Ramos (cell line): ENCODE data around the gene DNAH1.

Experiments used
- in situ Hi-C: fragments of 300-500 bp; cut with MboI; formaldehyde crosslinking; loops from one replicate; pipeline ENCODE4 v1.14.3; 2022; ENCODE audit warnings: low sequenced_read_pairs; ENCODE audit not compliant: unreplicated experiment

Gene DNAH1

DNA sequence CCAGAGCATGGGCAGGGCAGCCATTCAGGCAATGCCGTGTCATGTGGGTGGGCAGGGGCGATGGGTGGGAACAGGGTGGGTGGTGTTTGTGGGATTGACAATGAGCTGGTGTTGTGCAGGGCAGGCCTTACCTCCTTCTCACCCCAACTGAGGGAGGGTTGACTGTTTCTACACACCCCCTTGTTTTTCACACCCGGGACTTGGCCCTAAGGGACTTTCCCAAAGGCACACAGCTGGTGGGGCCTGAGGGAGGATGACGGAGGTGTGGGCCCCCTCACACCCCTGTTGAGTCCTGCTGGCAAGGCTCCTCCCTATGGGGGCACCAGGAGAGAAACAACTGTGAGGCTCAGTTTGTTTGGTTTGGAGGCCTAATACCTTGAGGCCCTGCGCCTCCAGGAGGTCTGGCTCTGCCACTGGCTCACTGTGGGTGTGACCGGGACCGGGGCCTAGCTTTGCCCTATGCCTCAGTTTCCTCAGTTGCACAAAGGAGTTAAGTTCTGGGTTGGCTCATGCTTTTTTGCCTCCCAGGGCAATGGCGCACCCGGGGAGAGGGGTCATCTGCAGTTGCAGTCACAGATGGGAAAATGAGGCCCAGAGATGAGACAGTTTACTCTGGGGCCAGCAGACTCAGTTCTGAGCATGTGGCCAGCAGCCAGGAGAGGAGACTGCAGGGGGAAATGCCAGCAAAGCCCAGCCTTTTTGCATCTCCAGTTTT is 5.1 kb upstream of the DNAH1 start:
- in situ Hi-C loops: no loop called here

DNA sequence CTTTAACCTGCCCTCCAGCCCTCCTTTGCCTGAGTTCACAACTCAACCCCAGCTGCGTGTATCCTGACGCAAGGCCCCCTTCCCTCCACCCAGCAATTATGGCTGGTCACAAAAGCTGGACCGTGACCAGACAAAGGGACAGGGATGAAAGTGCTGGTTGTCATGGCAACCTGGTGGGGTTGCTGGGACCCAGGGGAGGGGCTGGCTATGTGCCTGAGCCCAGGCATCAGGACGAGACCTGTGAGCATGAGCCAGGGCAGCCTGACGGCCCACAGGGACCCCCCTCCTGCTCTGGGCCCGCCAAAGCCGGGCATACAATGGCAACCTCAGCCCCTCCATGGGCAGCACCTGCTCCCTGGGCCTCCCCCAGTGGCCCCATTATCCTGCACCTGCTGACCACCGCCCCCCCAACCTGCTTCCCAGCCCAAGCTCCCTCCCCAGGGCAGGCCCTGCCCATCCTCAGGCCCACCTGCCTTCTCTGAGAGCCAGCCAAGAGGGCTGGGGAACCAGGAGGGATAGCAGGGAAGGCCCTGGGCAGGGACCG is 4.5 kb upstream of the DNAH1 start:
- in situ Hi-C loops: no loop called here

DNA sequence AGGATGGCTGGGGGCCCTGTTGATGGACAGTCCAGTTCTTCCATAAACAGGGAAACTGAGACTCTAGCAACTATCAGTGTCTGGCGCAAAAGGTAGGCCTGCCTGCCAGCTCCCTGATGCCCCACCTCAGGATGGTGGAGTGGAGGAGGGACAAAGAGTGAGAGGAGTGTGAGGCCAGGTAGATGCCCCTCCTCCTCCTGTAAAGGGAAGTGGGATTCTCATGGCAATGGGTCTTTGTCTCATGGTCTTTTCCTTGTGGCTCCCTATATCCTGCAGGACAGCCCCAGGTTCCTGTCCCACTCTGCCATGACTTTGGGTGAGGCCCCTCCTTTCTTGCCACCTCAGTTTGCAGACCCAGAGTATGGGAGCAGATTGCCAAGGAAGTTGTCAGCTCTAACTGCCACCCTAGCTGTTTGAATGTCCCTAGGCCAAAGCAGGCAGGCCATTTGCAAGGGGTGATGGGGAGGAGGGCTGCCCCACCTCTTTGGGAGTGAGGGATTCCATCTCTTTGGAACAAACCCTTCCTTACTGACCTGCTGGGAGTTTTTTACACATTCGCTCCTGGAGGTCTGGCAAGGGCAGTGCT is 2.8 kb upstream of the DNAH1 start:
- in situ Hi-C loops: no loop called here

DNA sequence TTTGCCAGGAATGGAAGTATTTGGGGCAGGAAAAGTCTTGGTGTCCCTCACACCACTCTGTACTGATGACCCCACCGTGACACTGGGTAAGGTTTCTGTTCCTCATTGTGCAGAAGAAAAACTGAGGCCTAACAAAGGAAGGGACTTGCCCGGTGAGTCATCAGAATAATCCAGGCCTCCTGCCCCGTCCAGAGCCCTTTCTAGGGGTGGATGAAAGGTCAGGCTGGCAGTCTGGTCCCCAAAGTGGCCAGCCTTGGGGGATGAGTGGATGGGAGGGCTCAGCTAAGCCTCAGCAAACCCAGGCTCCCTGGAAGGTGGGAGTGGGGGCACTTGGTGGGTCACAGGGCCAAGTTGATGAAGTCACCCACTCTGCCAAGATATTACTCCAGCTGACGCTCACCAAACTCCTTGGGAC is 2.3 kb upstream of the DNAH1 start:
- in situ Hi-C loops: no loop called here

DNA sequence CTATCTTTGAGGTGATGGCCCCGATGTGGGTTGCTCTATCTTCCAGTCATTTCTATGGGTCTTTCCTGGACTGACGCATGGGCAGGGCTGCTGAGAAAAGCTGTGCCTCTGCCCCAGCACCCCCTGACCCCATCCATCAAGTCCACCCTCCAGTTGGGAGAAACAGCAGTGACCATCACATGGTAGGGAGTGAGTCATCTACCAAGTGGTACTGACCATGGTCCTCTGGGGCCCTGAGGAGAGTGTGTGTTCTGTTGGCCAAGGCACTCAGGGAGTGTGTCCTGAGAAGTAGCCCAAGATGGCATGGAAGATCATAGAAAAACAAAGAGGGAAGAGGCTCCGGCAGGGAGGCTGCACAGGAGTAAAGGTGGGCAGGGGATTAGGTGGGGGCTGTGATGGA is 1.6 kb upstream of the DNAH1 start:
- in situ Hi-C loops: no loop called here

DNA sequence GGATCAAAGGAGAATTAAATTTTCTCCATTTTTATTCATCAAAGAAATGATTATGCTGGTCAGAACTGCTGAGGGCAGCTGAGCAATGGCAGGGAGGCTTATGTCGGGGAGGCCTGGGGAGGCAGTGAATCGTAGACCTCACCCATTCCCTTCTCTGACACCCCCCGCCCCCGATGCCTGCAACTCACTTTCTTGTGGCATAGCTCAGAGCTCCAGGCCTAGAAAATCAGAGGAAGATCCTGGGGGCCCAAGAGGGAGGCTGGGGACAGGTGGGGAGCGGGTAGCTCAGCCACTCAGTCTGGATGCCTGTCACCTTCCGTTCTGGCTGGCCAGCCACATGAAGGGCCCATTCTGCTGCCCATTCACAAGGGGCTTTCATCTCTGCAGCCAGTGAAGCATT is 1.1 kb upstream of the DNAH1 start:
- in situ Hi-C loops: no loop called here

DNA sequence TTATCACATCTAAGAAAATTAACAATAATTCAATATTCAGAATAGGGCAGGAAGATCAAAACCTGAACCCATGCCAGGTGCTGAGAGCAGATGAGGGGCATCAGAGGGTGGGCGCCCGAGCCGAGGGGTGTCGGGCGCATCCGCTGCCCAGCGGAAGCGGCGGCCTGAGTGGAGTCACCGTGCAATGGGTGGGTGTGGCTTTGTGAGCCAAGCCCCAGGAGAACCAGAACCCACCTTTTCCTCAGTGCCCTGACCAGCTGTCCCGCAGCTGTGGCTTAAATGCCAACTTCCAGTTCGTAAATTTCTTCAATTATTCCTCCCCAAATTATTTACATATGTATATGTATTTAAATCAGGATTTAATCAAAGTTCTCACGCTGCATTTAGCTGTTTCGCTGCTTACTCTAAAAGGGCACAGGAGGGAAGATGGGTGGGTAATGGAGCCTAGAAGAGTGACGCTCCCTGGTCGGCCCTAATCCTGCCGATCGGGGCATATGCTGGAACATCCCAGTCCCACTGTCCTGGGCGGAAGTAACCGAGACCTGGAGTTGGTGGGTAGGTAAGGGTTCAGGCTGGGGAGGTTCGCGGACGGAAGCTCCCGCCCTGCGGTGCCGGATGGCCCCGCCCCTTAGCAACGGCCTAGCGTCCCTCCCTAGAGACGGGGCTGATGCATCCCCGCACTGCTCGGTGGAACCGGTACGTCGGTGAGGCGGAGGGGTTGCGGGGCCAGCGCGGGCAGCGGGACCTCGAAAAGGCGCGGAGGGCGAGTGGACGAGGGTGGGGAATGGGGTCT is 1.3 kb downstream of the DNAH1 start:
- in situ Hi-C loops: no loop called here

DNA sequence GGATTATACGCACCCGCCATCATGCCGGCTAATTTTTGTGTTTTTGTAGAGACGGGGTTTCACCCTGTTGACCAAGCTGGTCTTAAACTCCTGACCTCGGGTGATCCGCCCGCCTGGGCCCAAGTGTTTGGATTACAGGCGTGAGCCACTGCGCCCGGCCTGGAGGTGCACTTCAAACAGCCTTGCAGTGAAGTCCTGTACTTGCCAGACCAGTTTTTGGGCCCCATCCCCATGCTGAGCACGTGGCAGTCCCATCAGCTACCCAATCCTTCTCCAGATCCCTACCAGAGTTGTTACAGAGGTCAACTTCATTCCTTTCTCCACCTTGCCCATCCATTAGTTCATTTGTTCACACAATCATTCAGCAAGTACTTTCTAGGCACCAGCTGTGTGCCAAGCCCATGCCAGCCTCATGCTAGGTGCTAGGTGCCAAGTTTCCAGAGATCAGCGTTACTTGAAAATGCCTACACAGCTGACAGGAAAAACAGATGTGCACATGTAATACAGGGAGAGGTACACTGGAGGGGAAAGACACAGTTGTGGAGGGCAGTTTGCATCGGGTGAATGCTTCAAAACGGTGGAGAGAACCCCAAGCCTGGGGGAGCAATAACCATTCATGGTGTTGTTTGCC is 2.2 kb downstream of the DNAH1 start:
- in situ Hi-C loops: no loop called here

DNA sequence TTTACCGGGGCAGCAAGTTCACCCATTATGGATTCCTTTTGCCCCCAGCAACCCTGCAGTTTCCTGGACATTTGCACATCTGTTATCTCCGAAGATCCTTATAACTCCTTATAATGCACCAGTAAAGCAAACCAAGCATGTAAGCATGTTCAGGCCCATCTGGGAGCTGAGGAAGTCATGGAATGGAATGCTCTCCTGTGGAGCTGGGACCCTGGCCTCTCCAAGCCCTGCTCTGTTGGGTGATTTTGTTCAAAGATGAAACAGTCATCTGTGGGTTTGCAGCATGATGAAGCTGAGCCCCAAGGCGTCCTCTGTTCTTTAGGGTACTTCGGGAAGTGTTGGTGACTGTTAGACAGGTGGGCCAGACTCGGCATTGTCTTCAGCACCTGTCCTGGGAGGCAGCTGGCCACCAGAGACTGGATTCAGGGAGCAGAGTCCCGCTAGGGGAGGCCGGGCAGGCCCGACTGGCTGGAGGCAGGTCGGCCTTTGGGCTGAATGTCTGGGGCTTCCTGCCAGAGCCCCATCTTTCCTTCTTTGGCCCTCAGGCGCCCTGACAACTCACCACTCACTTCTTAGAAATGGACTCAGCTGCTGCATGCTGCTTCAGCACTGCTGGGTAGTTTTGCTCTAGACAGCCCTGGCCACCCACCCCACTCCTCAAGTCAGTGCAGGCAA is 3.9 kb downstream of the DNAH1 start:
- in situ Hi-C loops: no loop called here

DNA sequence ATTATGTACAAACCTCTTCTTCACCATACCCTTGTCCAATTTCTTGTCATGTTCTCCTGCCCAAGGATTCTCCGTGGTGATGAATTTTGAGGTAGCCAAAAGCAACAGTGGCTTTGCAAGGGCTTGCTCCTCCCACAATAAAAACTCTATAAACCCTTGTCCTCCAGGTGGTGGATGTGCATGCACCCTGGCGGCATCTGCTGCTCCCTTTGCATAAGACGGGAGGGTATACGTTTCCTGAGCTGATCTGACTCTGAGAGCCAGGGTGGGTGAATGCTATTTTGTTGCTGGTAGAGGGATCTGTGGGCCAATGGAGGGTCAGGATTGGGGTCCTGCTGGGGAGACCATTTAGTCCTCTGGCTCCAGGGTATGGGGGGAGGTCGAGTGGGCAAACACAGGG is 5.4 kb downstream of the DNAH1 start:
- in situ Hi-C loops: no loop called here

DNA sequence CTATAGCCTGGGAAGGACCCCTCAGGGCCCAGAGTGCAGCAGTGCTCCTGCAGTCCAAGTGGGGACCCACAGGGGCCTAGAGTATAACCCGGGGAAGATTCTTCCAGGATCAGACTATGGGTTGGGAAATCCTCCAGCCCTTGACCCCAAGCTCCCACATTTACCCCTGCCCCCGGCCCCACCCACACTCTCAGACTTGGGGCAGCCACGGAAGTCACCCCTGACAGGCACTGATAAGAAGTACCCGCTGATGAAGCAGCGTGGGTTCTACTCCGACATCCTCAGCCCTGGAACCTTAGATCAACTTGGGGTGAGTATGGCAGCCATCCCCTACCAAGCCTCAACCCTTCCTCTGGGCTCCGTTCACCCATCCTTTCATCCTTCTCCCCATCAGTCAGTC is 6.3 kb downstream of the DNAH1 start:
- in situ Hi-C loops: no loop called here

DNA sequence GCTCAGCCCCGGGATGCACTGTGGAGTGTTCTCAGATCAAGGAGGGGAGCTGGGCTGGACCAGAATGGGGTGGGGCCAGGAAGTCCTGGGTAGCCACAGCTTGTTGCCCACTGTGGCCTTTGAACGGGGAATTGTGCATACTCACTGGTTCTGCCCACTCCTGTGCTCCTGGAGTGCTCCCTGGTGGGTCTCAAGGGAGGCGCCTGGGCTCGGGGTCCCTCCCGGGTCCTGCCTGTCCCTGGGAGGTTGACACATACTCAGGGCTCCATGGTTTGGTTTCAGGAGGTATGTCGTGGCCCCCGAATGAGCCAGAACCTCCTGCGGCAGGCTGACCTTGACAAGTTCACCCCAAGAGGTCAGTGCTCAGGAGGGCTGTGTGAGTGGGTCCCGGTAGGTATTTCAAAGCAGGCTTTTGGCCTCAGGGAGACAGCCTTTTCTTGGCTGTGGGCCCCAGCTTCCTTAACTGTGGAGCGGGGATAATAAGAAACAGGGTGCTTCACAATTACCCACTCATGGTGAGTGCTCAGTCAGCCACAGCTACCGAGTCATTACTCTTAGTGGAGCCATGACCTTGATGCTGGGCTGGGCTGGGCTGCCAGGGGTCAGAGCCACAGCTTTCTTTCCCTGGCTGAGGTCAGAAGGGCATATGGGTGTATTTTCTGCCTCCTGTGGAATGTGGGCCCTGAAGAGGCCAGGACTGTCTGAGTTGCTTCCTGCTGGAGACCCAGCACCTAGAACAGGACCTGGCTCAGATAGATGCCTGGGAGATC is 7.6 kb downstream of the DNAH1 start:
- in situ Hi-C loops: no loop called here

DNA sequence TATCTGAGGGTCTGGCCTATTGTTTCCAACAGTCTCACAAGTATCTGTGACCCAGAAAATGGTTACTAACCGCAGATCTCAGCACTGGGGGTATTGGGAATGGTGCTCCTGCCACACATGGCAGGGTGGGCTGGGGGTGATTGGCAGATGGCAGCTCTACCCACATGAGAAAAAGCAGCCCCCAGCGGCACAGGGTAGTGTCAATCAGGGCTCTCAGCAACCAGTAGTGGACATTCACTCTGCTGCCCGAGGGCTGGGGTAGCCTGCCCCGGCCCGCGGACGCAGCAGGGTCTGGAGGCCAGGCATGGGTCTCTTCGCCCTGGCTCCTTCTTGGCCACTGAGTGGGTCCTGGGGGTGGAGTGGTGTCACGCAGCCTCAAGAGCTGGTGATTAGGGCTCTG is 8.6 kb downstream of the DNAH1 start:
- in situ Hi-C loops: no loop called here

DNA sequence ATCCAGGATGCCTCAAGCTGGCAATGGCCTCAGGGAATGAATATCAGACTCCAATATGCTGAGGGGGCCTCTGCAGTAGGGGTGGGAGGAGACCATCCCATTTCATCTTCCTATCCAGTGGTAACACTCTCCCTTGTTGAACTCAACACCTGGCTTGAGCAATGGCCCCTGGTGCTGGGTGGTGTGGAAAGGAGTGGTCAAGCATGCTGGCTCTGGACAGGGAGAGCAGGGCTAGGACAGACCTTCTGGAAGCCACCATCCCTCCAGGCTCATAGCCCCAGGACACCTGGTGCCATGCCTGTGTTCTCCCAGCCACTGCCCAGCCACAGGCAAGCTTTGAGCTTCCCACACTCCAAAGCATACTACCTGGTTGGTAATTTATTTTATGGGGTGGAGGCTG is 9.6 kb downstream of the DNAH1 start:
- in situ Hi-C loops: no loop called here

DNA sequence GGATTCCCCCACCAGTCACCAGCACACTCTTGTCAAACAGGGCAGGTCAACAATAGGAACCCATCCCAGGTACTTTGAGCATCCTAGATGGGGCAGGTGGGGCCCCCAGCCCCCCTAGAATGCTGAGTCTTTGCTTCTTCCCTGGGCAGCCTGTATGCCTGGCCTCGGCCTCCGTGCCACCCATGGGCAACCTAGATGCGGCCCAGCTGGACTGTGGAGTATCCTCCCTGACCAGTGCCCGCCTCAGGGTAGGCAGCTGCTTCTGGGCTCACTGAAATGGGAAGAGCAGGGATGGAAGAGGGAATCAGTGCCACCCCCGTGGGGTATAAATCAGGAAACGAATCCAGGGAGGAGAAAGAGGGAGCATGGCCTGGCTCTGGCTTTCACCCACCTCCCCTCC is 10.9 kb downstream of the DNAH1 start:
- in situ Hi-C loops: no loop called here

DNA sequence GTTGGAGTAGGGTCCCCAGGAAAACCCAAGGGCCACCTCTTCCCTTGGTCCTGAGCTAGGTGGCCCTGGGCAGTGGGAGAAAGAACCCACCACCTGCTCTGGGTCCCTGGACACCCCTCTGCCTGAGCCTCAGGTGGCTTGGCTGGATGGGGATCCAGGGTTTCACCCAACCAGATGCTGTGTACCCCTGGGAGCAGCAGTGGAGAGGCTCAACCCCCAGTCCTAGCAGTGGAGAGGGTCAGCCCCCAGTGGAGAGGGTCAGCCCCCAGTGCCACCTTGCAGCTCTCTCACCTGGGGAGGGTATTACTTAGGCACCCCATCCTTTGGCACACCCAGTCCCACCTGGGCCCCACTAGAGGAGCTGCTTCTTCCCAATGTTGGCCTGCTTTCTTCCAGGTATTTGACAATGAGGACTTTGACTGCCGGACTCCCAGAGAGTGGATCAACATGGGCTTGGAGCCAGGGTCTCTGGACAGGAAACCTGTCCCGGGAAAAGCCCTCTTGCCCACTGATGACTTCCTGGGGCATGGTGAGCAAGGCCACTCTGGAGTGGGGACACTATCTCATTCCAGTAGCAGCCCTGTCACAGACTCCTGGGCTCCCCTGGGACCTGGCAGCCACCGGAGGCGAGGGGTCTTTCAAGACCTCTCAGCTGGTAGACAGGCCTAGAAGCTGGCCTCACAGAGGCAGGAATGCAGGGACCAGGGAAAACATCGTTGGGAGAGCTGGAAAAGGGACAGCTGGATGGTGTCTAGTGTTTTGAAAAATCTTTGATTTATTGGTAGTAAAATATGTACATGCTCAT is 11.6 kb downstream of the DNAH1 start:
- in situ Hi-C loops: no loop called here

DNA sequence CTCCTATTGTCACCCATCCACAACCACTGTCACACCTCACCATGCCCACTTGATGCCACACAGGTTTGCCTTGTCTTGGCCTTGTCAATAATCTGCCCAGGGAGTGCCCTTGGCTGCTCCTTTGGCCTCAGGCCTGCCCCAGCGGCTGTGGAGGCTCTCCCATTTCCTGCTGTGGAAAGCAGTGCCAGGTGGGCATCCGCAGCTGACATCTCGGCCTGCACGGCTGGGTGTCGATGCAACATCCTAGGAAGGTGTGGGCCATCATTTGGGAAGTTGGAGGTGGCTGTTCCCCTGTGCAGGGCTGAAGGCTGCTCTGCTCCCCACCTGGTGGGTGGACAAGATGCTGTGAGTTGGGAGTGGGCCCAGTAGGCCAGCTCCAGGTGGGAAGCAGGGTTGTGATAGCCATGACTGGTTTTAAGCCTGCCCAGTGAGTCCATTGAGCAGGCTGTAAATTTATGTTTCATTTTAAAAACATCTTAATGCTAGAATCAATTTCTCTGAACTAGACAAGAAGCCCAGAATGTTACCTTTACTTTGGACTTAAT is 12.5 kb downstream of the DNAH1 start:
- in situ Hi-C loops: no loop called here

DNA sequence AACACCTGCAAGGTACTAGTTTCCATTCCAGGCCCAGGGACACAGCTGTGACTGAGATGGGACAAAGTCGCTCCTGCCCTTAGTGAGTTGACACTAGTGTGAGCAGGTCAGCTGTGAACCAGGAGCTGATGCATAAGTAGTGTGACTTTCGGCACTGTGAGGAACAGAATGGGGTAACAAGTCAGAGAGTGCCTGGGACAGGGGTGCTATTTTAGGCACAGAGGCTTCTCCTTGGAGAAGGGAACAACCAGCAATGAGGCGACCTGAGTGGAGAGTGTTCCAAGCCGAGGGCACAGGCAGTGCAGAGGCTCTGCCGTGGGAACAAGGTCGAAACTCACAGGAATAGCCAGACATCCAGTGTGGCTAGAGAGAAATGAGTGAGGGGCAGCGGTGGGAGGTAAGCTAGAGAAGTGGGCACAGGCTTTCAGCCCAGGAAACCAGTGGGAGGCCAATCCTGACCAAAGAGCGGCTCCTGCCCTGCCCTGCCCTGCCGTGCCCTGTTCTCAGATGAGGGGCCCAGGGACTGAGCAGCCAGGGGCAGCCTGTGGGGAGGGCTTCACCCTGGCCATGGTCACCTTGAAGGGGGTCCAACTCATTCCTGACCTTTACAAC is 14.2 kb downstream of the DNAH1 start:
- in situ Hi-C loops: no loop called here
